Neural progenitor cell (in vitro differentiated cells): ENCODE data around the gene SRSF7.

Experiments used
- CTCF ChIP-seq: fragments of 200-600 bp; sonication (generic); IDR thresholded peaks from 2 replicates; pipeline ENCODE4 v1.5.1; 2017; ENCODE audit warnings: antibody characterized with exemption, mild to moderate bottlenecking
- EZH2phosphoT487 ChIP-seq: fragments of 200-600 bp; sonication (generic); IDR thresholded peaks from 2 replicates; pipeline ENCODE4 v1.6.1; 2017; ENCODE audit warnings: antibody characterized with exemption

- TF ChIP-seq CTCF (no peak), EZH2phosphoT487 (no peak)
These were observed 38.3 kb downstream of the SRSF7 start for GRCh38 chr2:38712871-38713270.
